IMR-90 (cell line): Measurements from ENCODE around the gene SH2D4B.

Experiments used
- TF ChIP-seq, protein P1 (sequence below): fragments of 150-350 bp; IDR thresholded peaks from 2 replicates; pipeline ENCODE4 v1.6.1; 2017; ENCODE audit warnings: mild to moderate bottlenecking, antibody characterized with exemption, low read length, low read depth
- TF ChIP-seq, protein P2 (sequence below): conservative IDR thresholded peaks from 2 replicates; pipeline ENCODE4 v1.5.1; 2012; ENCODE audit warnings: mild to moderate bottlenecking, low read depth, low read length, improper control_type of control experiment

DNA sequence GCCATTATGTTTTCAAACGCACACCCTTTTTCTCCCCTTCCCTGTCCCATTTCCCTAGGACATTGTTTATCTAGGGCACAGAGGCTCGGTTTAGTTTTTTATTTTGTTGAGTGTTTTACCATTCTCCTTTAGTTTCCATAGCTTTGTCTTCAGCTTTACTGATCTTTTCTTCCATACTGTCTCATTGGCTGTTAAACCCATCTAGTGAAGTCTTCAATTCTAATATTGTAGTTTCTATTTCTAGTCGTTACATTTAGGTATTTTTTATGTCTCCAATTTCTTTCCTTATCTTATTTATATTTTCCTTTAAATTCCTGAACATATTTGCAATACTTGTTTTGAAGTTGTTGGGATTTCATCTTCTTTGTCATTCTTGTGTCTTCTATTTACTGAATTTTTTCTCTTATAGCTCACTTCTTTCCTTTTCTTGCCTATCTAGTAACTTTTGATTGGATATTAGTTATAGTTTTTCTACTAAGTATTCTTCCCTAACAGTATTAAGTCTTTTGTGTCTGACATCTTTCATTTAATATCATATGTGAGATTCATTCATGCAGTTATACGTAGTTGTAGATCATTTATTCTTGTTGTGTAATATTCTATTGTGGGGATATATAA lies 41.0 kb upstream of the SH2D4B start:
- TF ChIP-seq, protein P1, sequence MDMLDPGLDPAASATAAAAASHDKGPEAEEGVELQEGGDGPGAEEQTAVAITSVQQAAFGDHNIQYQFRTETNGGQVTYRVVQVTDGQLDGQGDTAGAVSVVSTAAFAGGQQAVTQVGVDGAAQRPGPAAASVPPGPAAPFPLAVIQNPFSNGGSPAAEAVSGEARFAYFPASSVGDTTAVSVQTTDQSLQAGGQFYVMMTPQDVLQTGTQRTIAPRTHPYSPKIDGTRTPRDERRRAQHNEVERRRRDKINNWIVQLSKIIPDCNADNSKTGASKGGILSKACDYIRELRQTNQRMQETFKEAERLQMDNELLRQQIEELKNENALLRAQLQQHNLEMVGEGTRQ: no peak
- TF ChIP-seq, protein P2, sequence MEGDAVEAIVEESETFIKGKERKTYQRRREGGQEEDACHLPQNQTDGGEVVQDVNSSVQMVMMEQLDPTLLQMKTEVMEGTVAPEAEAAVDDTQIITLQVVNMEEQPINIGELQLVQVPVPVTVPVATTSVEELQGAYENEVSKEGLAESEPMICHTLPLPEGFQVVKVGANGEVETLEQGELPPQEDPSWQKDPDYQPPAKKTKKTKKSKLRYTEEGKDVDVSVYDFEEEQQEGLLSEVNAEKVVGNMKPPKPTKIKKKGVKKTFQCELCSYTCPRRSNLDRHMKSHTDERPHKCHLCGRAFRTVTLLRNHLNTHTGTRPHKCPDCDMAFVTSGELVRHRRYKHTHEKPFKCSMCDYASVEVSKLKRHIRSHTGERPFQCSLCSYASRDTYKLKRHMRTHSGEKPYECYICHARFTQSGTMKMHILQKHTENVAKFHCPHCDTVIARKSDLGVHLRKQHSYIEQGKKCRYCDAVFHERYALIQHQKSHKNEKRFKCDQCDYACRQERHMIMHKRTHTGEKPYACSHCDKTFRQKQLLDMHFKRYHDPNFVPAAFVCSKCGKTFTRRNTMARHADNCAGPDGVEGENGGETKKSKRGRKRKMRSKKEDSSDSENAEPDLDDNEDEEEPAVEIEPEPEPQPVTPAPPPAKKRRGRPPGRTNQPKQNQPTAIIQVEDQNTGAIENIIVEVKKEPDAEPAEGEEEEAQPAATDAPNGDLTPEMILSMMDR: no peak
